Loucy (cell line): ENCODE data around the gene SYNC.
"Not testable (repeated sequence)": the region's sequence is repeated elsewhere in the genome, so short reads cannot be mapped to it uniquely, and the experiment has no call there.

ENCODE experiments used
- EZH2phosphoT487 ChIP-seq: fragments of 200-600 bp; IDR thresholded peaks from 2 replicates; pipeline ENCODE4 v1.6.1; 2018; ENCODE audit warnings: antibody characterized with exemption, mild to moderate bottlenecking, moderate library complexity, borderline replicate concordance
- TF ChIP-seq, protein P1 (sequence below): fragments of 200-600 bp; sonication (generic); conservative IDR thresholded peaks from 2 replicates; pipeline ENCODE4 v1.5.1; 2014; ENCODE audit warnings: mild to moderate bottlenecking, antibody characterized with exemption, low read length

DNA sequence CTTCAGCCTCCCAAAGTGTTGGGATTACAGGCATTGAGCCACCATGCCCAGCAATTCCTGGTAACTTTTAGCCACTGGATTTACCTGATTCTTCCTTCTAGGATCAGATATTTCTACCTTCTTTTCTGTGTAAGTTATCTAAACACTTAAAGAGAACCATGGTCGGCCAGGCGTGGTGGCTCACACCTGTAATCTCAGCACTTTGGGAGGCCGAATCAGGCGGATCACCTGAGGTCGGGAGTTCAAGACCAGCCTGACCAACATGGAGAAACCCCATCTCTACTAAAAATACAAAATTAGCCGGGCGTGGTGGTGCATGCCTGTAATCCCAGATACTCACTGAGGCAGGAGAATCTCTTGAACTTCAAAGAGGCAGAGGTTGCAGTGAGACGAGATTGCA is 5.6 kb downstream of the SYNC start:
- TF ChIP-seq, protein P1, sequence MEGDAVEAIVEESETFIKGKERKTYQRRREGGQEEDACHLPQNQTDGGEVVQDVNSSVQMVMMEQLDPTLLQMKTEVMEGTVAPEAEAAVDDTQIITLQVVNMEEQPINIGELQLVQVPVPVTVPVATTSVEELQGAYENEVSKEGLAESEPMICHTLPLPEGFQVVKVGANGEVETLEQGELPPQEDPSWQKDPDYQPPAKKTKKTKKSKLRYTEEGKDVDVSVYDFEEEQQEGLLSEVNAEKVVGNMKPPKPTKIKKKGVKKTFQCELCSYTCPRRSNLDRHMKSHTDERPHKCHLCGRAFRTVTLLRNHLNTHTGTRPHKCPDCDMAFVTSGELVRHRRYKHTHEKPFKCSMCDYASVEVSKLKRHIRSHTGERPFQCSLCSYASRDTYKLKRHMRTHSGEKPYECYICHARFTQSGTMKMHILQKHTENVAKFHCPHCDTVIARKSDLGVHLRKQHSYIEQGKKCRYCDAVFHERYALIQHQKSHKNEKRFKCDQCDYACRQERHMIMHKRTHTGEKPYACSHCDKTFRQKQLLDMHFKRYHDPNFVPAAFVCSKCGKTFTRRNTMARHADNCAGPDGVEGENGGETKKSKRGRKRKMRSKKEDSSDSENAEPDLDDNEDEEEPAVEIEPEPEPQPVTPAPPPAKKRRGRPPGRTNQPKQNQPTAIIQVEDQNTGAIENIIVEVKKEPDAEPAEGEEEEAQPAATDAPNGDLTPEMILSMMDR, result not testable (repeated sequence)
- not testable (repeated sequence) for TF ChIP-seq EZH2phosphoT487
